WTC11 (cell line): ENCODE data around the gene COL1A1. TPM values are rescaled to one million over a fixed set of nuclear protein-coding genes. Genes with fewer than 3 reads are reported as not detected.

Experiments used
- ATAC-seq: fragments of 200-7000 bp; cut with Tn5 transposase; 2 replicates; pipeline ENCODE4 v1.10.0; 2021; ENCODE audit warnings: mild to moderate bottlenecking, moderate library complexity
- CTCF ChIA-PET: fragments of 300-600 bp; sonication (Branson Sonifier 250); formaldehyde crosslinking; loops from one replicate; lab custom pipeline; 2021; ENCODE audit warnings: antibody characterized with exemption; lab: Charles Lee
- POLR2A ChIA-PET: fragments of 350-600 bp; sonication (Branson Sonifier 250); formaldehyde crosslinking; loops from one replicate; lab custom pipeline; 2021; ENCODE audit warnings: antibody characterized with exemption; lab: Charles Lee
- DNase-seq: peaks from one replicate; pipeline ENCODE4 v3.0.0; 2021; ENCODE audit warnings: low spot score
- H3K27ac Mint-ChIP-seq: 2 replicates; pipeline ENCODE4 v1.8.0; 2021; ENCODE audit warnings: mixed read lengths
- H3K27me3 Mint-ChIP-seq: 2 replicates; pipeline ENCODE4 v1.8.0; 2021; ENCODE audit warnings: low read depth, mild to moderate bottlenecking, moderate library complexity, mixed read lengths
- H3K36me3 Mint-ChIP-seq: 2 replicates; pipeline ENCODE4 v1.8.0; 2021; ENCODE audit warnings: mixed read lengths
- H3K4me1 Mint-ChIP-seq: 2 replicates; pipeline ENCODE4 v1.8.0; 2022; ENCODE audit warnings: mixed read lengths
- H3K4me3 Mint-ChIP-seq: 2 replicates; pipeline ENCODE4 v1.8.0; 2021; ENCODE audit warnings: mild to moderate bottlenecking, moderate library complexity, mixed read lengths
- H3K9me3 Mint-ChIP-seq: 2 replicates; pipeline ENCODE4 v1.8.0; 2021; ENCODE audit warnings: mixed read lengths
- FOXJ3 ChIP-seq: sonication (generic); formaldehyde crosslinking; IDR thresholded peaks from 2 replicates; pipeline ENCODE4 v1.9.0; 2021; ENCODE audit warnings: missing genetic modification reagents, mild to moderate bottlenecking, borderline replicate concordance
- FOXP1 ChIP-seq: sonication (generic); formaldehyde crosslinking; IDR thresholded peaks from 2 replicates; pipeline ENCODE4 v1.8.0; 2022; ENCODE audit warnings: missing genetic modification reagents, mild to moderate bottlenecking, moderate library complexity, borderline replicate concordance
- GABPB1 ChIP-seq: sonication (generic); formaldehyde crosslinking; IDR thresholded peaks from 2 replicates; pipeline ENCODE4 v1.8.1; 2023; ENCODE audit warnings: mild to moderate bottlenecking, missing genetic modification reagents
- HMGA2 ChIP-seq: fragments of 250-450 bp; sonication (Bioruptor Pico); IDR thresholded peaks from 2 replicates; pipeline ENCODE4 v1.4.0; 2021; ENCODE audit warnings: mild to moderate bottlenecking, moderate library complexity
- HMGXB4 ChIP-seq: sonication (generic); formaldehyde crosslinking; IDR thresholded peaks from 2 replicates; pipeline ENCODE4 v1.8.1; 2023; ENCODE audit warnings: mild to moderate bottlenecking, moderate library complexity, missing genetic modification reagents
- JUN ChIP-seq: sonication (generic); formaldehyde crosslinking; IDR thresholded peaks from 2 replicates; pipeline ENCODE4 v1.8.0; 2023; ENCODE audit warnings: mild to moderate bottlenecking, missing genetic modification reagents
- MXD4 ChIP-seq: fragments of 250-450 bp; sonication (Bioruptor Pico); IDR thresholded peaks from 2 replicates; pipeline ENCODE4 v1.8.0; 2021; ENCODE audit warnings: mild to moderate bottlenecking, moderate library complexity, borderline replicate concordance
- NFE2L1 ChIP-seq: sonication (generic); formaldehyde crosslinking; IDR thresholded peaks from 2 replicates; pipeline ENCODE4 v1.8.1; 2023; ENCODE audit warnings: missing genetic modification reagents
- NFYB ChIP-seq: sonication (generic); formaldehyde crosslinking; conservative IDR thresholded peaks from 2 replicates; pipeline ENCODE4 v1.8.0; 2022; ENCODE audit warnings: low read depth, missing genetic modification reagents
- RELA ChIP-seq: sonication (generic); formaldehyde crosslinking; IDR thresholded peaks from 2 replicates; pipeline ENCODE4 v1.8.1; 2022; ENCODE audit warnings: missing genetic modification reagents, mild to moderate bottlenecking, borderline replicate concordance
- RORB ChIP-seq: fragments of 250-450 bp; sonication (Bioruptor Pico); IDR thresholded peaks from 2 replicates; pipeline ENCODE4 v1.9.0; 2021; ENCODE audit warnings: mild to moderate bottlenecking
- TP53 ChIP-seq: sonication (generic); formaldehyde crosslinking; IDR thresholded peaks from 2 replicates; pipeline ENCODE4 v1.8.1; 2023; ENCODE audit warnings: mild to moderate bottlenecking, missing genetic modification reagents
- ZNF317 ChIP-seq: sonication (generic); formaldehyde crosslinking; IDR thresholded peaks from 2 replicates; pipeline ENCODE4 v1.8.1; 2023; ENCODE audit warnings: low read depth, mild to moderate bottlenecking, moderate library complexity, missing genetic modification reagents, borderline replicate concordance
- total RNA-seq: library from RNA; stranded (reverse); gene quantifications from 3 replicates; pipeline ENCODE4 v1.2.3, GENCODE V29; 2021
- TF ChIP-seq, protein P1 (sequence below): sonication (generic); formaldehyde crosslinking; IDR thresholded peaks from 2 replicates; pipeline ENCODE4 v1.8.1; 2022; ENCODE audit warnings: low read depth, missing genetic modification reagents, borderline replicate concordance
- TF ChIP-seq, protein P2 (sequence below): fragments of 250-450 bp; sonication (Bioruptor Pico); conservative IDR thresholded peaks from 2 replicates; pipeline ENCODE4 v1.9.0; 2021; ENCODE audit warnings: mild to moderate bottlenecking
- TF ChIP-seq, protein P3 (sequence below): sonication (generic); formaldehyde crosslinking; IDR thresholded peaks from 2 replicates; pipeline ENCODE4 v1.8.1; 2022; ENCODE audit warnings: mild to moderate bottlenecking, missing genetic modification reagents, moderate library complexity, borderline replicate concordance
- TF ChIP-seq, protein P4 (sequence below): fragments of 250-450 bp; sonication (Bioruptor Pico); IDR thresholded peaks from 2 replicates; pipeline ENCODE4 v1.8.0; 2021; ENCODE audit warnings: mild to moderate bottlenecking

Gene COL1A1
- total RNA-seq, 1 experiment from 2014 or later = 52.1 TPM

- POLR2A ChIA-PET = no interaction called here
- Mint-ChIP-seq H3K27me3 (no peaks in the 10 kb centered on the region), H3K9me3 (no peaks in the 10 kb centered on the region), H3K4me3 (no peak overlapping the region), H3K27ac (no peak overlapping the region), H3K36me3 (peaks cover 17% of the 10 kb centered on the region), H3K4me1 (peaks cover 17% of the 10 kb centered on the region)
- TF ChIP-seq RELA (CRISPR knock-in tag) = no peak
- CTCF ChIA-PET = interaction anchor here (0.5 to 1.6 kb wide), 4 partner anchors 10 to 110 kb away, joined by 3 to 4 read pairs (median 4); no protein-coding TSS in a partner anchor
- DNase-seq (no peak), ATAC-seq (no peak)
Observed at GRCh38 chr17:50188531-50188920, 12.9 kb downstream of the COL1A1 start.

- peaks cover 17% of the 10 kb centered on the region for H3K36me3 Mint-ChIP-seq
- H3K27ac Mint-ChIP-seq = no peak overlapping the region
- TF ChIP-seq HMGA2 (CRISPR knock-in tag) = no peak
- TF ChIP-seq NFYB (CRISPR knock-in tag) = no peak
- TF ChIP-seq, protein P1, sequence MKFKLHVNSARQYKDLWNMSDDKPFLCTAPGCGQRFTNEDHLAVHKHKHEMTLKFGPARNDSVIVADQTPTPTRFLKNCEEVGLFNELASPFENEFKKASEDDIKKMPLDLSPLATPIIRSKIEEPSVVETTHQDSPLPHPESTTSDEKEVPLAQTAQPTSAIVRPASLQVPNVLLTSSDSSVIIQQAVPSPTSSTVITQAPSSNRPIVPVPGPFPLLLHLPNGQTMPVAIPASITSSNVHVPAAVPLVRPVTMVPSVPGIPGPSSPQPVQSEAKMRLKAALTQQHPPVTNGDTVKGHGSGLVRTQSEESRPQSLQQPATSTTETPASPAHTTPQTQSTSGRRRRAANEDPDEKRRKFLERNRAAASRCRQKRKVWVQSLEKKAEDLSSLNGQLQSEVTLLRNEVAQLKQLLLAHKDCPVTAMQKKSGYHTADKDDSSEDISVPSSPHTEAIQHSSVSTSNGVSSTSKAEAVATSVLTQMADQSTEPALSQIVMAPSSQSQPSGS (CRISPR knock-in tag) = no peak
- TF ChIP-seq GABPB1 (CRISPR knock-in tag) = no peak
- TF ChIP-seq FOXP1 (CRISPR knock-in tag) = no peak
- no peak for TF ChIP-seq HMGXB4 (CRISPR knock-in tag)
- no peak for TF ChIP-seq RORB (CRISPR knock-in tag)
- TF ChIP-seq TP53 (CRISPR knock-in tag) = no peak
- TF ChIP-seq, protein P2, sequence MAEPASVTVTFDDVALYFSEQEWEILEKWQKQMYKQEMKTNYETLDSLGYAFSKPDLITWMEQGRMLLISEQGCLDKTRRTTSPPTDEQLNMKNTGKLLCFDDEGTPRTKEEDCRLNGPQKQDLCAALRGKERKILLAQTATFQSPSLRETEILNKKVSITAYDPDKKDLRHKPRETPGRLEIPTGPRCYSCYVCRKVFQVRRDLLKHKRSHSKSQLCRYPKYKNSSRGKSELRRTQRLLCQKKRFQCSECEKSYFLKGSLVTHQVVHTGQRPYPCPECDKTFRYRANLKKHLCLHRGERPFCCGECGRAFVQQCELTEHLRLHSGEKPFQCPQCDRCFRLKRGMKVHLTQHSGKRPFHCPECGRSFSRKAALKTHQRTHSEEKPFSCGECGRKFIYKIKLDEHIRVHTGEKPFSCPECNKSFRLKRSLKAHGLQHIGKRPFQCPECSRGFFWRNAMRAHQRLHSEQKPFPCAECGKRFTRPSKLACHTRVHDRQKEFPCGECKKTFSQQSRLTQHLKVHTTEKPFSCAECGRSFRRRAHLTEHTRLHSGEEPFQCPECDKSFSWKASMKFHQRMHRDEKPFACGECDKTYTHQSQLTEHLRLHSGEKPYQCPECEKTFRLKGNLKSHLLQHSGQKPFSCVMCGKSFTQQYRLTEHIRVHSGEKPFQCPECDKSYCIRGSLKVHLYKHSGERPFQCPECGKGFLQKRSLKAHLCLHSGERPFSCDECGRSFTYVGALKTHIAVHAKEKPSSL = no peak
- TF ChIP-seq ZNF317 (CRISPR knock-in tag) = no peak
- no peak for TF ChIP-seq MXD4 (CRISPR knock-in tag)
- ATAC-seq = no peak
- no peak for DNase-seq
- CTCF ChIA-PET = interaction anchor here (0.5 to 1.6 kb wide), 6 partner anchors 9 to 110 kb away, joined by 3 to 4 read pairs (median 4); no protein-coding TSS in a partner anchor
- H3K27me3 Mint-ChIP-seq = no peaks in the 10 kb centered on the region; the same call in 1 of the 2 replicates
- peaks cover 21% of the 10 kb centered on the region for H3K4me1 Mint-ChIP-seq
- POLR2A ChIA-PET = no interaction called here
- no peaks in the 10 kb centered on the region for H3K9me3 Mint-ChIP-seq
- no peak overlapping the region for H3K4me3 Mint-ChIP-seq
Observed at GRCh38 chr17:50187751-50188530, 13.5 kb downstream of the COL1A1 start.

DNA sequence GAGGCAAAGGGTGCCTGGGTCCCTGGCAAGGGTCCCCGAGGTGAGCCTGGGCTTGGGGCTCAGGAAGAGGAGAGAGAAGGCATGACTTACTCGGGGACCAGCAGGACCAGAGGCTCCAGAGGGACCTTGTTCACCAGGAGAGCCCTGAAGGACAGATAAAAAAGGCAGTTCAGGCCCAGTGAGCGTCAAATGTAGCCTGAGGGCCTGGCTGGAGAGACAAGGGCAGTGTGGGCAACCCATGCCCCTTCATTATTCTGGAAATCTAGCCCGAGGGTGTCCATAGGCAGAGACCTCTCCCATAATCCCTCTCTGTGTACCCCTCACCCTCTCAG, 14.1 kb downstream of the COL1A1 start:
- no peak overlapping the region for H3K4me3 Mint-ChIP-seq
- ChIA-PET POLR2A (no interaction called here), CTCF (interaction anchor here (1.1 to 1.6 kb wide), 3 partner anchors 9 to 18 kb away, joined by 3 to 4 read pairs (median 4); no protein-coding TSS in a partner anchor)
- peaks cover 17% of the 10 kb centered on the region for H3K36me3 Mint-ChIP-seq
- H3K4me1 Mint-ChIP-seq = peaks cover 26% of the 10 kb centered on the region
- DNase-seq = no peak
- no peaks in the 10 kb centered on the region; the same call in 1 of the 2 replicates for H3K27me3 Mint-ChIP-seq
- H3K27ac Mint-ChIP-seq = no peak overlapping the region
- ATAC-seq = no peak
- H3K9me3 Mint-ChIP-seq = no peaks in the 10 kb centered on the region
- no peak for TF ChIP-seq JUN
- TF ChIP-seq, protein P3, sequence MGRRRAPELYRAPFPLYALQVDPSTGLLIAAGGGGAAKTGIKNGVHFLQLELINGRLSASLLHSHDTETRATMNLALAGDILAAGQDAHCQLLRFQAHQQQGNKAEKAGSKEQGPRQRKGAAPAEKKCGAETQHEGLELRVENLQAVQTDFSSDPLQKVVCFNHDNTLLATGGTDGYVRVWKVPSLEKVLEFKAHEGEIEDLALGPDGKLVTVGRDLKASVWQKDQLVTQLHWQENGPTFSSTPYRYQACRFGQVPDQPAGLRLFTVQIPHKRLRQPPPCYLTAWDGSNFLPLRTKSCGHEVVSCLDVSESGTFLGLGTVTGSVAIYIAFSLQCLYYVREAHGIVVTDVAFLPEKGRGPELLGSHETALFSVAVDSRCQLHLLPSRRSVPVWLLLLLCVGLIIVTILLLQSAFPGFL (CRISPR knock-in tag) = no peak
- TF ChIP-seq NFE2L1 = no peak
- TF ChIP-seq, protein P2 = no peak
- no peak for TF ChIP-seq FOXJ3 (CRISPR knock-in tag)
- TF ChIP-seq, protein P4, sequence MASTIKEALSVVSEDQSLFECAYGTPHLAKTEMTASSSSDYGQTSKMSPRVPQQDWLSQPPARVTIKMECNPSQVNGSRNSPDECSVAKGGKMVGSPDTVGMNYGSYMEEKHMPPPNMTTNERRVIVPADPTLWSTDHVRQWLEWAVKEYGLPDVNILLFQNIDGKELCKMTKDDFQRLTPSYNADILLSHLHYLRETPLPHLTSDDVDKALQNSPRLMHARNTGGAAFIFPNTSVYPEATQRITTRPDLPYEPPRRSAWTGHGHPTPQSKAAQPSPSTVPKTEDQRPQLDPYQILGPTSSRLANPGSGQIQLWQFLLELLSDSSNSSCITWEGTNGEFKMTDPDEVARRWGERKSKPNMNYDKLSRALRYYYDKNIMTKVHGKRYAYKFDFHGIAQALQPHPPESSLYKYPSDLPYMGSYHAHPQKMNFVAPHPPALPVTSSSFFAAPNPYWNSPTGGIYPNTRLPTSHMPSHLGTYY (CRISPR knock-in tag) = no peak
